ENCODE measurements around the gene PEPD. TPM values are rescaled to one million over a fixed set of nuclear protein-coding genes. Genes with fewer than 3 reads are reported as not detected.

PEPD gene
- total RNA-seq, 2 donors from 2014 or later: 74.0 to 89.9 TPM

DNA sequence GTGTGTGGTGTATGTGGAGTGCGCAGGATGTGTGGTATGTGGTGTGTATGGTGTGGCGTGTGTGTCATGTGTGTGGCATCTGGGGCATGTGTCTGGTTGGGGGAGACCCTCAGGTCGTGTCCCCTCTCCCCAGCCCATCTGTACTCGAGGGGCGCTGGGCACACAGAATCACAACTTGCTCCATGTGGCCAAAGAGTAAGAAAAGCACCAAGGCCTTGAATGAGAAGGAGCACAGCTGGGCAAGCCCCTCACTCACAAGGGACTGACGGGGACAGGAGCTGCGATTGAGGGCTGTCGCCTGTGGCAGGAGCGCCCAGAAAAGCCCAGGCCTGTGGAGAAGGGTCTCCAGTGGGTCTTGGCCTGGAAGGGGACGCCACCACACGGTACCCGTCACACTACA lies 62.8 kb downstream of the PEPD start:
- Histone ChIP-seq H3K9me3 (no peaks in the 10 kb centered on the region), H3K27me3 (replicated peaks; ENCODE audit: insufficient read depth) (no peaks in the 10 kb centered on the region), H3K4me1 (replicated peaks) (no peaks in the 10 kb centered on the region), H3K4me3 (no peak overlapping the region), H3K36me3 (no peaks in the 10 kb centered on the region), H3K27ac (no peak overlapping the region)
- 87% methylated on average over 12 of the region's 12 CpGs for WGBS
- intact Hi-C loops (cut with DNase I): no loop called here
- no peak for DNase-seq (ENCODE audit: low spot score)
- no peak for TF ChIP-seq POLR2A (IDR thresholded peaks at IDR 0.05)
- no peak for TF ChIP-seq POLR2AphosphoS5 (IDR thresholded peaks at IDR 0.05)
- TF ChIP-seq, protein P1, sequence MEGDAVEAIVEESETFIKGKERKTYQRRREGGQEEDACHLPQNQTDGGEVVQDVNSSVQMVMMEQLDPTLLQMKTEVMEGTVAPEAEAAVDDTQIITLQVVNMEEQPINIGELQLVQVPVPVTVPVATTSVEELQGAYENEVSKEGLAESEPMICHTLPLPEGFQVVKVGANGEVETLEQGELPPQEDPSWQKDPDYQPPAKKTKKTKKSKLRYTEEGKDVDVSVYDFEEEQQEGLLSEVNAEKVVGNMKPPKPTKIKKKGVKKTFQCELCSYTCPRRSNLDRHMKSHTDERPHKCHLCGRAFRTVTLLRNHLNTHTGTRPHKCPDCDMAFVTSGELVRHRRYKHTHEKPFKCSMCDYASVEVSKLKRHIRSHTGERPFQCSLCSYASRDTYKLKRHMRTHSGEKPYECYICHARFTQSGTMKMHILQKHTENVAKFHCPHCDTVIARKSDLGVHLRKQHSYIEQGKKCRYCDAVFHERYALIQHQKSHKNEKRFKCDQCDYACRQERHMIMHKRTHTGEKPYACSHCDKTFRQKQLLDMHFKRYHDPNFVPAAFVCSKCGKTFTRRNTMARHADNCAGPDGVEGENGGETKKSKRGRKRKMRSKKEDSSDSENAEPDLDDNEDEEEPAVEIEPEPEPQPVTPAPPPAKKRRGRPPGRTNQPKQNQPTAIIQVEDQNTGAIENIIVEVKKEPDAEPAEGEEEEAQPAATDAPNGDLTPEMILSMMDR (IDR thresholded peaks at IDR 0.05): no peak

- WGBS: 96% methylated on average over 8 of the region's 8 CpGs
- H3K4me3 ChIP-seq: no peak overlapping the region
These were observed 63.4 kb downstream of the PEPD start for GRCh38 chr19:33458171-33458633.

GRCh38 chr19:33456845-33457220 lies 64.8 kb downstream of the PEPD start:
- no peak overlapping the region for H3K27ac ChIP-seq
- H3K4me1 ChIP-seq (replicated peaks): no peaks in the 10 kb centered on the region
- TF ChIP-seq POLR2AphosphoS5 (IDR thresholded peaks at IDR 0.05) (no peak), POLR2A (IDR thresholded peaks at IDR 0.05) (no peak)
- no peaks in the 10 kb centered on the region for H3K9me3 ChIP-seq
- no peak for DNase-seq (ENCODE audit: low spot score)
- 94% methylated on average over 10 of the region's 10 CpGs for WGBS
- no peak overlapping the region for H3K4me3 ChIP-seq
- no peaks in the 10 kb centered on the region for H3K36me3 ChIP-seq
- no peaks in the 10 kb centered on the region for H3K27me3 ChIP-seq (replicated peaks; ENCODE audit: insufficient read depth)
- intact Hi-C loops (cut with DNase I): no loop called here

More at GRCh38 chr19:33458171-33458633, 63.4 kb downstream of the PEPD start:
- TF ChIP-seq POLR2A (IDR thresholded peaks at IDR 0.05): no peak
- TF ChIP-seq, protein P1 (IDR thresholded peaks at IDR 0.05): no peak
- TF ChIP-seq POLR2AphosphoS5 (IDR thresholded peaks at IDR 0.05): no peak
- Histone ChIP-seq H3K9me3 (no peaks in the 10 kb centered on the region), H3K36me3 (no peaks in the 10 kb centered on the region), H3K27ac (no peak overlapping the region), H3K4me1 (replicated peaks) (no peaks in the 10 kb centered on the region), H3K27me3 (replicated peaks; ENCODE audit: insufficient read depth) (no peaks in the 10 kb centered on the region)
- intact Hi-C loops (cut with DNase I): no loop called here
- no peak for DNase-seq (ENCODE audit: low spot score)

DNA sequence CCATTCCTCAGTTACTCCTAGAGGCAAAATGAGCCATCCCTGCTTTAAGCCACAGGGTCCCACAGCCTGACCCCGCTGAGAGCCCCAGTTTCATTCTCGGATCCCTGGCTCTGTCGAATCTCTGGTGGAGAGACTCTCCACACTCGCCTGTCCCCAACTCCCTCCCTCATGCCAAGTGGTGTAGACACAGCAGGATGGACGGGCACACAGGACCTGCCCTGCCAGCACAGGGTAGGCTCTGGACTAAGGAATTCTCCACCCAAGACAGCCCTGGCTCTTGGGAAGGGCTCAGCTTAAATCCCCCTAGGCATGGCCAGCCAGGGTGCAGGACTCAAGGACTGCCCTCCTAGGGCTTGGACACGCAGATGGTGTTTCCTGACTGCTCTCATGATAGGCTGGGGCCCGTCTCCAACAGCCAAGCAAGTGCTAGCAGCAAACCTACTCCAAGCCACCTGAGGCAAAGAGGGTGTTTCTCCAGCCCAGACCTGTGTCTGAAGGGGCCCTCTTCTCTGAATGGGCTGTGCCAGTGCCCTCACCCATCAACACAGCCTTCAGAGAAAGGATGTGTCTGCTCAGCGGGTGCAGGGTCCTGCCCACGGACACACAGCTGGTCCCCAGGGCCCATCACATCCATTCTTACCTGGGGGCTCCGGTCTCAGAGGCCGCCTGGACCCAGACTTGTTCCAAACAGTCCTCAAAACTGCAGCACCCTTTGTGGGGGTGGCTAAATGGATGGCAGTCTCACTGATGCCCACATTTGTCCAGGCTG lies 65.3 kb downstream of the PEPD start:
- intact Hi-C loops (cut with DNase I): no loop called here
- H3K4me1 ChIP-seq (replicated peaks): no peaks in the 10 kb centered on the region
- DNase-seq (ENCODE audit: low spot score): no peak
- H3K36me3 ChIP-seq: no peaks in the 10 kb centered on the region
- WGBS: 91% methylated on average over 10 of the region's 11 CpGs
- H3K9me3 ChIP-seq: no peaks in the 10 kb centered on the region
- H3K27ac ChIP-seq: no peak overlapping the region
- no peak overlapping the region for H3K4me3 ChIP-seq
- no peaks in the 10 kb centered on the region for H3K27me3 ChIP-seq (replicated peaks; ENCODE audit: insufficient read depth)
- TF ChIP-seq, protein P1 (IDR thresholded peaks at IDR 0.05): no peak
- TF ChIP-seq POLR2AphosphoS5 (IDR thresholded peaks at IDR 0.05) (no peak), POLR2A (IDR thresholded peaks at IDR 0.05) (no peak)

- intact Hi-C loops (cut with DNase I): no loop called here
- no peaks in the 10 kb centered on the region for H3K36me3 ChIP-seq
- DNase-seq (ENCODE audit: low spot score): no peak
- no peaks in the 10 kb centered on the region for H3K27me3 ChIP-seq (replicated peaks; ENCODE audit: insufficient read depth)
- H3K4me3 ChIP-seq: no peak overlapping the region
- no peaks in the 10 kb centered on the region for H3K9me3 ChIP-seq
- WGBS: 86% methylated on average over 3 of the region's 3 CpGs
- no peak for TF ChIP-seq POLR2A (IDR thresholded peaks at IDR 0.05)
- TF ChIP-seq, protein P1 (IDR thresholded peaks at IDR 0.05): no peak
- no peaks in the 10 kb centered on the region for H3K4me1 ChIP-seq (replicated peaks)
- H3K27ac ChIP-seq: no peak overlapping the region
These were observed 68.3 kb downstream of the PEPD start for GRCh38 chr19:33453265-33453664.
